HCT116 (cell line): Measurements from ENCODE around the gene KHDRBS2. TPM values are rescaled to one million over a fixed set of nuclear protein-coding genes. Genes with fewer than 3 reads are reported as not detected.

Experiments
- ATAC-seq: fragments of 200-7000 bp; cut with Tn5 transposase; 2 replicates; pipeline ENCODE4 v1.9.1; 2020; ENCODE audit warnings: mild to moderate bottlenecking, moderate library complexity
- BruUV-seq: library from RNA; stranded (reverse); fragments of 400-500 nt; replicated peaks from 2 replicates; lab custom pipeline; 2021; lab: Mats Ljungman, UMichigan
- CTCF ChIA-PET: fragments of 300-600 bp; sonication (Branson Sonifier 250); formaldehyde crosslinking; loops from one replicate; lab custom pipeline; 2021; ENCODE audit warnings: antibody characterized with exemption; lab: Charles Lee
- POLR2A ChIA-PET: fragments of 300-600, 350-600 bp; sonication (Branson Sonifier 250); formaldehyde crosslinking; loops from one replicate; lab custom pipeline; 2021; ENCODE audit warnings: antibody characterized with exemption; lab: Charles Lee
- RAD21 ChIA-PET, 2 experiments: fragments of 300-600 bp; sonication (Branson Sonifier 250); formaldehyde crosslinking; loops; one replicate each; lab custom pipeline; 2023; ENCODE audit warnings: low total read pairs in 2 of 2; ENCODE audit not compliant: uncharacterized antibody in 2 of 2, unreplicated experiment in 2 of 2, low non-redundant PET in 1 of 2; lab: Charles Lee
- DNase-seq: peaks from one replicate; pipeline ENCODE4 v3.0.0-alpha.2; 2010; ENCODE audit warnings: low read depth, low spot score
- H2AFZ ChIP-seq: fragments of 200-600 bp; shearing (Covaris generic), sonication (generic); 2 replicates; pipeline ENCODE4 v1.6.1; 2017; ENCODE audit warnings: low read depth, mixed run types, mixed read lengths, antibody characterized with exemption, low read length; ENCODE audit not compliant: poor library complexity, severe bottlenecking
- H3K27ac ChIP-seq: 2 replicates; pipeline ENCODE4 v1.5.1; 2012; ENCODE audit warnings: low read depth, low read length
- H3K27me3 ChIP-seq: fragments of 200-600 bp; sonication (generic); 2 replicates; pipeline ENCODE4 v1.6.1; 2016; ENCODE audit warnings: mixed run types, low read length, mixed read lengths; ENCODE audit not compliant: insufficient read depth
- H3K36me3 ChIP-seq, 2 experiments: fragments of 200-500 bp in 1 of 2; fragments of 200-600 bp in 1 of 2; sonication (Bioruptor generic) in 1 of 2; sonication (generic) in 1 of 2; 2 replicates each; pipeline versions ENCODE4 v1.5.1 to v1.6.1; 2014 to 2016; ENCODE audit warnings: low read length in 2 of 2, inconsistent platforms in 1 of 2, mixed read lengths in 1 of 2, mixed run types in 1 of 2; ENCODE audit not compliant: insufficient read depth in 2 of 2, control insufficient read depth in 1 of 2
- H3K4me1 ChIP-seq, 2 experiments: fragments of 200-600 bp in 1 of 2; sonication (generic) in 1 of 2; 2 replicates each; pipeline versions ENCODE4 v1.5.1 to v1.6.1; 2012 to 2017; ENCODE audit warnings: low read length in 2 of 2, inconsistent platforms in 1 of 2, mild to moderate bottlenecking in 1 of 2, mixed read lengths in 1 of 2, mixed run types in 1 of 2, moderate library complexity in 1 of 2; ENCODE audit not compliant: insufficient read depth in 2 of 2, control insufficient read depth in 1 of 2
- H3K4me2 ChIP-seq: fragments of 200-600 bp; sonication (generic); 2 replicates; pipeline ENCODE4 v1.6.1; 2017; ENCODE audit warnings: mixed run types, low read length, mixed read lengths
- H3K4me3 ChIP-seq, 2 experiments: fragments of 200-600 bp in 1 of 2; sonication (generic) in 1 of 2; replicated peaks in 1 of 2; 2 replicates each; pipeline ENCODE4 v1.5.1; 2011 to 2016; ENCODE audit warnings: low read length in 2 of 2, control low read depth in 1 of 2, low read depth in 1 of 2, mild to moderate bottlenecking in 1 of 2, mixed read lengths in 1 of 2, mixed run types in 1 of 2
- H3K79me2 ChIP-seq: fragments of 200-600 bp; sonication (generic); 2 replicates; pipeline ENCODE4 v1.6.1; 2017; ENCODE audit warnings: mild to moderate bottlenecking, mixed run types, low read length, moderate library complexity, mixed read lengths; ENCODE audit not compliant: insufficient read depth
- H3K9ac ChIP-seq: fragments of 200-600 bp; sonication (generic); 2 replicates; pipeline ENCODE4 v1.6.1; 2016; ENCODE audit warnings: low read length, mixed read lengths
- H3K9me2 ChIP-seq: fragments of 200-600 bp; sonication (generic), shearing (Covaris generic); 2 replicates; pipeline ENCODE4 v1.6.1; 2017; ENCODE audit warnings: mixed run types, mild to moderate bottlenecking, moderate library complexity; ENCODE audit not compliant: insufficient read depth
- H3K9me3 ChIP-seq, 2 experiments: fragments of 200-500 bp in 1 of 2; fragments of 200-600 bp in 1 of 2; sonication (Bioruptor generic) in 1 of 2; sonication (generic) in 1 of 2; 2 replicates each; pipeline ENCODE4 v1.6.1; 2014 to 2017; ENCODE audit warnings: low read length in 2 of 2, mixed read lengths in 2 of 2, inconsistent platforms in 1 of 2, low read depth in 1 of 2, mild to moderate bottlenecking in 1 of 2, mixed run types in 1 of 2, moderate library complexity in 1 of 2; ENCODE audit not compliant: control insufficient read depth in 1 of 2, insufficient read depth in 1 of 2
- H4K20me1 ChIP-seq: fragments of 200-600 bp; sonication (generic), shearing (Covaris generic); 2 replicates; pipeline ENCODE4 v1.6.1; 2017; ENCODE audit warnings: mixed run types, mild to moderate bottlenecking, moderate library complexity; ENCODE audit not compliant: insufficient read depth
- CEBPB ChIP-seq: IDR thresholded peaks from 2 replicates; pipeline ENCODE4 v1.6.1; 2012; ENCODE audit warnings: low read depth
- ELF1 ChIP-seq: IDR thresholded peaks from 2 replicates; pipeline ENCODE4 v1.6.1; 2012; ENCODE audit warnings: low read depth, borderline replicate concordance
- EZH2 ChIP-seq: fragments of 200-600 bp; sonication (generic); IDR thresholded peaks from 2 replicates; pipeline ENCODE4 v1.6.1; 2017; ENCODE audit warnings: antibody characterized with exemption, mixed run types
- EZH2phosphoT487 ChIP-seq: fragments of 200-600 bp; IDR thresholded peaks from 2 replicates; pipeline ENCODE4 v1.6.1; 2018; ENCODE audit warnings: antibody characterized with exemption, borderline replicate concordance
- POLR2A ChIP-seq: IDR thresholded peaks from 2 replicates; pipeline ENCODE4 v1.7.0; 2011; ENCODE audit warnings: borderline replicate concordance; ENCODE audit not compliant: insufficient read depth, insufficient read length; ENCODE audit errors: extremely low read depth
- RAD21 ChIP-seq: IDR thresholded peaks from 2 replicates; pipeline ENCODE4 v1.6.1; 2012; ENCODE audit warnings: low read depth, mild to moderate bottlenecking
- SIN3A ChIP-seq: IDR thresholded peaks from 2 replicates; pipeline ENCODE4 v1.6.1; 2012; ENCODE audit warnings: low read depth
- SP1 ChIP-seq: IDR thresholded peaks from 2 replicates; pipeline ENCODE4 v1.6.1; 2012; ENCODE audit warnings: low read depth
- SRF ChIP-seq: IDR thresholded peaks from 2 replicates; pipeline ENCODE4 v1.6.1; 2012; ENCODE audit warnings: low read depth
- TCF7L2 ChIP-seq: IDR thresholded peaks from 2 replicates; pipeline ENCODE4 v1.7.0; 2011; ENCODE audit warnings: borderline replicate concordance, inconsistent platforms; ENCODE audit not compliant: insufficient read depth, insufficient read length; ENCODE audit errors: extremely low read depth
- YY1 ChIP-seq: IDR thresholded peaks from 2 replicates; pipeline ENCODE4 v1.6.1; 2011; ENCODE audit warnings: low read length, low read depth, moderate library complexity, mild to moderate bottlenecking; ENCODE audit not compliant: insufficient replicate concordance; ENCODE audit errors: extremely low read depth
- ZBTB33 ChIP-seq: IDR thresholded peaks from 2 replicates; pipeline ENCODE4 v1.6.1; 2011; ENCODE audit warnings: mild to moderate bottlenecking, low read length, moderate library complexity; ENCODE audit not compliant: insufficient replicate concordance; ENCODE audit errors: extremely low read depth
- ZNF274 ChIP-seq: fragments of 200-500 bp; sonication (Bioruptor generic); IDR thresholded peaks from 2 replicates; pipeline ENCODE4 v1.6.1; 2014; ENCODE audit warnings: mild to moderate bottlenecking, low read depth, low read length, inconsistent platforms
- intact Hi-C: fragments of 100-400 bp; cut with micrococcal nuclease; formaldehyde crosslinking; loops from 2 replicates; pipeline ENCODE4 v1.10.0; 2022
- total RNA-seq: library from RNA; stranded (reverse); gene quantifications from one replicate; pipeline ENCODE4 v1.2.1, GENCODE V29; 2021; ENCODE audit not compliant: unreplicated experiment
- TF ChIP-seq, protein P1 (sequence below): IDR thresholded peaks from 2 replicates; pipeline ENCODE4 v1.6.1; 2012; ENCODE audit warnings: low read depth
- TF ChIP-seq, protein P2 (sequence below): IDR thresholded peaks from 2 replicates; pipeline ENCODE4 v1.6.1; 2012
- TF ChIP-seq, protein P3 (sequence below): IDR thresholded peaks from 2 replicates; pipeline ENCODE4 v1.6.1; 2012

KHDRBS2 gene
- total RNA-seq, 1 experiment from 2014 or later: not detected

DNA sequence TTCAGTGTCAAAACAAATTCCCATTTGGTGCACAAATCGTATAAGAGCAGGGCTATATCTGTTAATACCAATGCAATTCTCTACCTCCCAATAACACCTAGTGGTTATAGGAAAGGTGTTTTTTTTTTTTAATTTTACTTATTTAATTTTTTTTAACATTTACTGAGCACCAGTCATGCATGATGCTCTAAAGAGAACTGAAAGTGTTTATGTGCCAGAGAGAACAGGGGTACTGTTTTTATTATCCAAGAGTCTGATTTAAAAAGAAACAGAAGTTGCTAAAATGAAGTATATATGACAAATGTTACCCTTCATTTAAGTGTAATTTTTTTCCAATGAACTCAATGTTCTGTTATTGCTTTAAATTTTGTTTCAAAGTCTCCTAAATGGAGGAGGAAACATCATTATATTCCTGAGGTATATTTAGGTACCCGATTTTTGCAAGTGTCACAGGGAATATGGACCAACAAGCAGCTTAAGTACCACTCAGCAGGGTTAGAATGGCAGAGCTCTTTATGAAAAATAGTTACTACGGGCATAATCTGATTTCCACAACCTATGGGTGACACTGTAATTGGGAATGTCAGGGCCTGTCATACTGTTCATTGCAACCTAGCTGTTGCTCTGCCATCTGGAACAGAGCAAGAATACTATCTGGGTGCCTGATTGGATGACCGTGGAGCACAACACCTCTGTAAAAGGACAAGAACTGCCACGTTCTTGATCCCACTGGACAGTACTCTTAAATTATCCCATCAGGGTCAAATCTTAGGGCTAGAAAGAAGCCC lies 195.4 kb downstream of the KHDRBS2 start:
- DNase-seq (no peak), ATAC-seq (no peak)
- Histone ChIP-seq H3K9me2 (no peaks in the 10 kb centered on the region), H3K27me3 (no peaks in the 10 kb centered on the region), H3K4me3 (no peak overlapping the region), H3K9ac (no peak overlapping the region), H3K4me2 (no peak overlapping the region), H2AFZ (no peak overlapping the region), H3K4me1 (no peaks in the 10 kb centered on the region), H4K20me1 (no peaks in the 10 kb centered on the region), H3K27ac (no peak overlapping the region), H3K36me3 (no peaks in the 10 kb centered on the region), H3K9me3 (peaks cover 8 to 11% of the 10 kb centered on the region in 2 experiments; a peak in 3 of 4 replicates), H3K79me2 (no peaks in the 10 kb centered on the region)
- ChIA-PET CTCF (no interaction called here), POLR2A (no interaction called here), RAD21 (no interaction called here)
- TF ChIP-seq SRF (no peak), ZBTB33 (no peak), RAD21 (no peak), ZNF274 (no peak), SIN3A (no peak), ELF1 (no peak), EZH2phosphoT487 (no peak), POLR2A (no peak), EZH2 (no peak), TCF7L2 (no peak), YY1 (no peak), CEBPB (no peak), SP1 (no peak)
- TF ChIP-seq, protein P1, sequence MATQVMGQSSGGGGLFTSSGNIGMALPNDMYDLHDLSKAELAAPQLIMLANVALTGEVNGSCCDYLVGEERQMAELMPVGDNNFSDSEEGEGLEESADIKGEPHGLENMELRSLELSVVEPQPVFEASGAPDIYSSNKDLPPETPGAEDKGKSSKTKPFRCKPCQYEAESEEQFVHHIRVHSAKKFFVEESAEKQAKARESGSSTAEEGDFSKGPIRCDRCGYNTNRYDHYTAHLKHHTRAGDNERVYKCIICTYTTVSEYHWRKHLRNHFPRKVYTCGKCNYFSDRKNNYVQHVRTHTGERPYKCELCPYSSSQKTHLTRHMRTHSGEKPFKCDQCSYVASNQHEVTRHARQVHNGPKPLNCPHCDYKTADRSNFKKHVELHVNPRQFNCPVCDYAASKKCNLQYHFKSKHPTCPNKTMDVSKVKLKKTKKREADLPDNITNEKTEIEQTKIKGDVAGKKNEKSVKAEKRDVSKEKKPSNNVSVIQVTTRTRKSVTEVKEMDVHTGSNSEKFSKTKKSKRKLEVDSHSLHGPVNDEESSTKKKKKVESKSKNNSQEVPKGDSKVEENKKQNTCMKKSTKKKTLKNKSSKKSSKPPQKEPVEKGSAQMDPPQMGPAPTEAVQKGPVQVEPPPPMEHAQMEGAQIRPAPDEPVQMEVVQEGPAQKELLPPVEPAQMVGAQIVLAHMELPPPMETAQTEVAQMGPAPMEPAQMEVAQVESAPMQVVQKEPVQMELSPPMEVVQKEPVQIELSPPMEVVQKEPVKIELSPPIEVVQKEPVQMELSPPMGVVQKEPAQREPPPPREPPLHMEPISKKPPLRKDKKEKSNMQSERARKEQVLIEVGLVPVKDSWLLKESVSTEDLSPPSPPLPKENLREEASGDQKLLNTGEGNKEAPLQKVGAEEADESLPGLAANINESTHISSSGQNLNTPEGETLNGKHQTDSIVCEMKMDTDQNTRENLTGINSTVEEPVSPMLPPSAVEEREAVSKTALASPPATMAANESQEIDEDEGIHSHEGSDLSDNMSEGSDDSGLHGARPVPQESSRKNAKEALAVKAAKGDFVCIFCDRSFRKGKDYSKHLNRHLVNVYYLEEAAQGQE: no peak
- TF ChIP-seq, protein P2, sequence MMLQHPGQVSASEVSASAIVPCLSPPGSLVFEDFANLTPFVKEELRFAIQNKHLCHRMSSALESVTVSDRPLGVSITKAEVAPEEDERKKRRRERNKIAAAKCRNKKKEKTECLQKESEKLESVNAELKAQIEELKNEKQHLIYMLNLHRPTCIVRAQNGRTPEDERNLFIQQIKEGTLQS: no peak
- TF ChIP-seq, protein P3, sequence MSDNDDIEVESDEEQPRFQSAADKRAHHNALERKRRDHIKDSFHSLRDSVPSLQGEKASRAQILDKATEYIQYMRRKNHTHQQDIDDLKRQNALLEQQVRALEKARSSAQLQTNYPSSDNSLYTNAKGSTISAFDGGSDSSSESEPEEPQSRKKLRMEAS: no peak
- intact Hi-C loops: no loop called here
- no TSS peak for BruUV-seq
